Body of pancreas (tissue), 4 donors: ENCODE data around the gene THUMPD3.

Experiments
- CTCF ChIP-seq, 7 experiments: fragments of 450-650 bp in 4 of 7; fragments of 200-600 bp in 3 of 7; sonication (generic) in 3 of 7; IDR thresholded peaks; one replicate each; pipeline ENCODE4 v1.5.1; 2016 to 2019; ENCODE audit warnings: antibody characterized with exemption in 7 of 7
- POLR2A ChIP-seq, 3 donors: fragments of 450-650 bp; IDR thresholded peaks; one replicate each; pipeline ENCODE4 v1.6.1; 2016; ENCODE audit warnings: antibody characterized with exemption in 3 of 3, mild to moderate bottlenecking in 2 of 3

GRCh38 chr3:9395570-9396300 lies 32.9 kb downstream of the THUMPD3 start:
- no peak for TF ChIP-seq CTCF (IDR thresholded peaks at IDR 0.05)
- no peak for TF ChIP-seq POLR2A (IDR thresholded peaks at IDR 0.05)
